COLO829 (cell line): ENCODE data around the gene EFCAB11.
A peak's percentile ranks its signal among the peaks of the same experiment; 100 is the strongest.

Experiments
- DNase-seq: peaks from one replicate; pipeline ENCODE4 v3.0.0; 2012; ENCODE audit warnings: low spot score

Gene EFCAB11

DNA sequence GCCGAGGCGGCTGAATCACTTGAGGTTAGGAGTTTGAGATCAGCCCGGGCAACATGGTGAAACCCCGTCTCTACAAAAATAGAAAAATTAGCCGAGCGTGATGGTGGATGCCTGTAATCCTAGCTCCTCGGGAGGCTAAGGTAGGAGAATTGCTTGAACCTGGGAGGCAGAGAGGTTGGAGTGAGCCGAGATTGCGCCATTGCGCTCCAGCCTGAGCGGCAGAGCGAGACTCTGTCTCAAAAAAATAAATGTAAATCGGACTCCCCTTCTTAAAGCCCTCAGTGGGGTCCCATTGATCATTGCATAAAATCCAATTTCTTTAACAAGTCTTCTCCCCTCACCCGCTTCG, 2.1 kb upstream of the EFCAB11 start:
- no peak for DNase-seq

DNA sequence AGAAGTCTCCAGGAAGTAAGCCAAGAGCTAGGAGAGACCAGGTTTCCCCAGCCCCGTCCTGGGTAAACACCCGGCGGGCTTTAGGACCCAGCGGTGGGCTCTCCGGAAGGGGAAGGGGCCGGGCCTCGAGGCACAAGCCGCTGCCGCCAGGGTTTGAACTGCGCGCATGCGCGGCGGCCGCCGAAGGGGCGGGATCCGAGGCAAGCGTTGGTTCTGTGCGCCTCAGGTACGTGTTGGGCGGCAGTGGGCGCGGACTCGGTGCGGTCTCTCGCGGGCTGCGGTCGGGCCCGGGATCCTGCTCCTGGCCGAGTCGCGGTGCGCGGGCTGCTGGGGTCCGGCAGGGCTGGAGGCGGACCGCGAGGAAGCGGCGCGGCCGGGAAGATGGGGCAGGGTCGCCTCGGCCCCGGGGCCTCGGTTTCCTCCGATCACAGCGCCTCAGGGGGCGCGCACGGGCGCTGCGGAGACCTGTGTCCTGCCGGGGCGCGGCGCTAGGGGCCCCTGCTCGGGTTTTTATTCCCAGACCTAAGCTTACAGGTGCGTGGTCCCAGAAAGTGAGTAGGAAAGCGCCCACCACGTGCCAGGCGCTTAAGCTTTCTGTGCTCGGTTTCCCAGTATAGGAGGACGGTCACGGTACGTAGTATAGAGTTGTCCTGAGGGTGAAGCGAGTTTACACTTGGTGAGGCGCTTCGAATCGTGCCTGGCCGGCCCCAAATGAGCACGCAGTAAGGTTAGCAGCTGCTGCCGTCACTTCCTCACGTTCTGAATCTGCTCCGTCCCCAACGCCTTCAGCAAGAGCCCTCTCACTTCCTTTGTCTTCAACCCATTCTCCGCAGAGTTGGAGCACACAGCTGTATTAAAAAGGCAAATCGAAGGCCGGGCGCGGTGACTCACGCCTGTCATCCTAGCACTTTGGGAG, 1.5 kb upstream of the EFCAB11 start, which contains the start of gene TDP1:
TDP1 (plus strand) TSS at position 183 of the 916 bp plus-strand sequence. CDS start 7,188 bp downstream, outside the sequence.
- DNase-seq: peak; percentile 98

DNA sequence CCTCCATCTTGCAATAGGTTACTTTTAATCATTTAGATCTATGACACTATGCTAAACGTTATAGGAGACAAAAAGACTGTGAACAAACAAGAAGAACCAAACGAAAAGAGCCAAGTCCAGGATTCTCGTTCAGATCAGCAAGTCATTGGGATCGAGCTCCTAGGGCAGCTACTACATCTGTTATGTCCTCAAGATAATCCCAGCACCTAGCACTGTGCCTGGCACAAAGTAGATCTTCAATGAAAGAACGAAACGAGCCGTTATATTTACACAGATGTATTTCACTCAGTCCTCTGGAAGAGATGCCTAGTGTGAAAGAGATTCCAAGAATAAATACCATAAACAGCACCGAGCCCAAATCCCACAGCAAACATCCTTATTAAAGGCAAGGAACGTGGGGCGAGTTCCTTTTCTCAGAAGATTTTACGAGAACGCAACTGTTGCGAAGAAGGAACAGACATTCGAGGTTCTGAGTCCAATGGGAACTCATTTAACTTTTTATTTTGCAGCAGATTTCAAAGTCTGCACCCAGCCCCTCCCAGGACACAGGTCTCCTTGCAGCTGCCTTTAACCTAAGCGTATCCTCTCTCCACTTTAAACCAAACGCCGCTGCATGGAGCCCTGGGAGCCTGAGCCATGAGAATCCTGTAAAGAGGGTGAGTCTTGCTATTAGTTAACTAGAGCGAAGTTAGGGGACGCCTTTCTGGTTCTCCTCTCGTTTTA, 653 bp upstream of the EFCAB11 start:
- no peak for DNase-seq

DNA sequence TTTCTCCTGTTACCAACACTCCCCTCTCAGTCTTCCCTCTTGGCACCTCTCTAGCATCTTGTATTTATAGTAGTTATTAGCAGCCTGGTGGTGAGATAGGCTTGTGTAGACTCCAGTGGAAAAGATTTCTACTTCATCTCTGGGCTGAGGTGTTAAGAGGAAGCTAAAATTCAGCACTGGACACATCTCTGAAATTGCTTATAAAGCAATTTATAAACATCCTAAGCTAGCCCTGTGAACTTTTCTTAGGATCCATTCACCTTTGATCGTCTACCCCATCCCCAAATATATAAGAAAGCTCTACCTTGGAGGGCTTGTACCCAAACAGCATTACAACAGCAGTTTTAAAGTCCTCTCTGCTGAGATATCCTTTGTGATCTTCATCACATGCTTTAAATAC, 928 bp downstream of the EFCAB11 start:
- DNase-seq: no peak

DNA sequence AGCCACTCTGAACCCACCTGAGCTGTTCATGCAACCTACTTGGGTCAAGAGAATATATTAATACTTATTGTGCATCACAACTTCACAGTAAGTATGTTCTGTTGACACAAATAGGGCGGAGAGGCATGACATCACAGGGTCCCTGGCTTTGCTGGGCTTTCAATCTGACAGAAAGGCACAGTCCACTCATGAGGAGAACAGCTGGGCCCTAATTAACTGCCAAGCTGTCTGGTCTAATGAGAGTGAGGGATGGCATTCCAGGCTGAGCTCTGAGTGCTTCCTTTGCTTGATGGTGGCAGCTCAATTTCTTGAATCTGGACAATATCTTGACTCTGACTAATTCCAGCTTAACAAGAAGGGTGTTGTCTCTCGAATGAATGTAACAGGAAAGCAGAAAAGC, 2.0 kb downstream of the EFCAB11 start:
- no peak for DNase-seq

DNA sequence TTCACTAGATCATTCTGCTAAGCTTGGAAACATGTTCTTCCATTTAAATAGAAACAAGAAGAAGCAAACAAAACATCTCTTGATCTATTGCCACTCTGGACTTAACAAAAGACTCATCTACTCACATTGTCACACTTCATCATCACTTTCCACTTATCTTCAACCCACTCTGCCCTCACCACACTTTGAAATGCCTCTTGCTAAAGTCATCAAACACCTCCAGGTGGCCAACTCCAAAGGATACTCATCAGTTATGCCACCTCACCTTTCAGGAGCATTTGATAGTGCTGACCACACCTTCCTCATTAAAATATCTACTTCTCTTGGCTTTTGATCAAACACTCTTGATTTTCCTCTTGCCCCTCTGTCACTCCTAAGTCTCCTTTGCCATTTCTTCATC, 7.2 kb downstream of the EFCAB11 start:
- no peak for DNase-seq

DNA sequence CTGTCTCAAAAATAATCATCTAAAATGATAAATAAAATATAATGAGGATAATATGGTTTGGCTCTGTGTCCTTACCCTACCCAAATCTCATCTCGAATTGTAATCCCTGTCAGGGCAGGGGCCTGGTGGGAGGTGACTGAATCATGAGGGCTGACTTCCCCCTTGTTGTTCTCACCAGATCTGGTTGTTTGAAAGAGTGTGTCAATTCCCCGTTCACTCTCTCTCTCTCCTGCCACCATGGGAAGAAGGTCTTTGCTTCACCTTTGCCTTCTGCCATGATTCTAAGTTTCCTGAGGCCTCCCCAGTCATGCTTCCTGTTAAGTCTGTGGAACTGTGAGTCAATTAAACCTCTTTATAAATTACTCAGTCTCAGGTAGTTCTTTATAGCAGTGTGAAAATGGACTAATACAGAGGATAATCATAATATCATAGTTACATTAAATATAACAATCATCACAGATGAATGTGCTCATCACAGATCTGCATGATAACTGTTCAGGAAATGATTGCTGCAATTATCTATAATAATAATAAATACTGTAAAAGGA, 12.6 kb downstream of the EFCAB11 start:
- no peak for DNase-seq

DNA sequence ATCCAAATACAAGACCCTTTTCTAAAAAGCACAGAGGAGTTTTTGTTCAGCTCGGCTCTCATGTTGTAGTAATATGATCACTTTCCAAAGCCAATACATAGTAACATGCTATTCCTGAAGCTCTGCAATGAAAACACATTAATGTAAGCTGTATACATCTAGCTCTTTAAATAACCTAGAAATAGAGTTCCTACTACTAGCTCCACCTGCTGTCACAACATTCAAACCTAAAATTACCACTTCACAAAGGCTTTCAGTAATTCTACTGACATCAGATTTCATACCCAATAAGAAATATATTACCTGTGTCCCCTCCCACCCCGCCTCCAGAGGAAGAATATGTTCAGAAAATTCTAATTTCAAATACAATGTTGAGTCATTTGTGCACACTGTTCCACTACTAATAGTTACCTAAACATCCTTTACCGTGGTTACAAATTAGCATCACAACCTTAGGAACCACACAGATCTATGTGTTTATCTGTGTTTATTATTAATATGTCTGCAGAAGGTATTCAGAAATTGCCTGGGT, 17.8 kb downstream of the EFCAB11 start:
- no peak for DNase-seq

DNA sequence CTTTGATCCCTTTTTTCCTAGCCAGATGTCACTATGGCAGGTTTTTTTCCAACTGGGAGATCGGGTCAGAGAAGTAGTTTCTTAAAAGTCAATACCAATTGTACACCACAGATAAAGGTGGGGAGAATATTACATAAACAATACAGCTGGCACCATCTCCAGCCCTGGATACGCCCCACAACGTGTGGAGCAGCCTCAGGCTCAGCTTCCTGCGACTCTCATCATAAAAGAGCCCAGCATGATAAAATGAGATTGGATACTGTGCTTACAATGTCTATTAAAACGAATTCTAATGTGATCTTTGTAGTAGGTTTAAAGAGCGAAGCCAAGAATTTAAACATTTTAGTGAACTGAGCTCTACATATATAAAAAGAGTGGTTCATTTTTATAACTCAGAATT, 21.5 kb downstream of the EFCAB11 start:
- no peak for DNase-seq

DNA sequence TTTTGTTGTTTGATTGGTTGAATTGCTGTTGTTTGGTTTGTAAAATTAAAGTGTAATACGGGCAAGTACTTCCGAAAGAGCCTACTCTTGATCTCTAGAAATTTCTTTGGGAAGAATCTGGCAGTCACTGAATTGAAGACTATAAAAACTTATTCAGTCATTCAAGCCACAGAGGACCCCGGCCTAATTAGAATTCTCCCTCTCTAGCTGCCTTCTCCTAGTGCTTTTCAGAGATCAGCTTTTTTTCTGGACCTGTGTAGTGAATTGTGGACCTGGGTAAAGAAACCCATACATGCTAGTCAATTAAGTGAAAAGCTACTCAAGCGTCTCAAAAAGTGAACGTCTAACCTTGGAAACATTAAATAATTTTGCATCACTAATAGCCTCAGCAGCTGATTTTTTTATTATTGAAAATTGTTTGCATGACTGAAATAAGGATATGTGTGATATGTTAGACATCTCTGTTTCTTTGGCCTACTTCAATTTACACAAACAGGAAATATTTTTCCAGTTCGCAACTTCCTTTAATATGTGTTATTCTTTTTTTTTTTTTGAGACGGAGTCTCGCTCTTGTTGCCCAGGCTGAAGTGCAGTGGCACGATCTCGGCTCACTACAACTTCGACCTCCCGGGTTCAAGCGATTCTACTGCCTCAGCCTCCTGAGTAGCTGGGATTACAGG, 27.2 kb downstream of the EFCAB11 start:
- DNase-seq: no peak

DNA sequence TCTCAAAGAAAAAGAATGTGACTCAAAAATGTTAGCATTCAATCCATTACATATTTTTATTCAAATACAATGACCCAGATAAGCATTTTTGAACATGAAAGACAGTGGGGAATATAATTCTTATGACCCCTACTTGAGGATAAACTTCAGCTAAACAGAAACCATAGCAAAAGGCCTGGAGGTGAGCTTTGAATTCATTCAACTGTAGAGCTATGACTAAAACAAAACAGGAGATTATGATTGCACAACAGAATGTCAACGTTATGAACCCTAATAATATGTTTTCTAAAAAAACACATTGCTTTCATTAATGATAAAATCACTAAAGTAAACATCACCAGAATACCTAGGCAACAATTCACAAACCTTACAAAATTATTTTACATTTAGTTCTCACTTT, 27.8 kb downstream of the EFCAB11 start:
- DNase-seq: no peak

DNA sequence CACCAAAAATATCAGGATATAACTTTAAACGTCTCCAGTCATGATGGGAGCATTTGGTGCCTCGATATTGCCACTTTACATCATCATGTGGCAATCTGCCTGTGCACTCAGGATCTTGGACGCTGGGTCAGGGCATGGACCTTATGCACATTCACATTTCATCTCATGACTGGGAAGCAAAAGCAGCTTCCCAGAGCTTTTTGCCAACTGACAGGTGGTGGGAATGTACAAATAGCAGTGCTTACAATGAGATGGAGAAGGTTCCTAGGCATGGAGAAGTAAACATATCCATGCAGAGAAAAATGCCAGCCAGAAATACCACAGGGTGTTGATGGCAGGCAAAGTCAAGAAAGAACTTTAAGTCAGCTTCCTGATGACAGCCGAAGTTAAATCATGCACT, 30.3 kb downstream of the EFCAB11 start:
- no peak for DNase-seq

DNA sequence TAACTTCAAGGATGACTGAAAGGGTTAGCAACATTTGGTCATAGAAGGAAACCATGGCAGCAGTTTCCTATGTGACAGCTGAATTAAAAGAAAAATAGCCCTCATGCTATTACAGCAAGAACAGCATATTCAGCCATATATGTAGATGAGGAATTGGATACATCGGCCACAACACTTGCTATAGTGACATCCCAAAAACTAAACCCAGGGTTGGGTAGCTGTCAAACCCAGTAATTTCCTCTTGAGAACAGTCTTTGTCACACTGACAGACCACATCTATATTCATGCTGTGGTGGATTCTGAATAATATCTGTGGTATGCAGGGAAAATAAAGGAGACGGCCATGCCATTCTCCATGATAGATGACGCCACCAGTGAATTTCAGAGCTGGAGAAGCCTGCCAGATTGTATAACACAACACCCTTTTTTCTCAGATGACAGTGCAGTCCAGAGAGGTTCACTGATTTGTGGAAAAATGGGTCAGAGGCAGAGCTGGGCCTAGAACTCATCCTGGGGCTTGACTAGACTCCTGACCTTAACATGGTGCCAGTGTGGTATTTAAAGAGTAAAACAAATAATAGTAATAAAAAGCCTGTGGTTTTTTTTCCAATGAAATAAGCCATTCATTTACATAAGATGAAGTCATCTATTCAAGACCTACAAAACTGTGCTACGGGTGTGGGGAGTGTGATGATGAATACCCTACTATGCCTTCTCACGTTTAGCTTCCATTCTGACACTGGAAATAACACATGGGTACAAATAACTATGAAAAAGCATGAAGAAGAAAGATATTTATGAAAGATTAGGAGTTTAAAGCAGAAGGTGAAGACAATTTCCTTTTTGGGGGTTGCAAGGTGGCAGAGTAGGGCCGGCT, 32.3 kb downstream of the EFCAB11 start:
- peak; percentile 57 for DNase-seq

DNA sequence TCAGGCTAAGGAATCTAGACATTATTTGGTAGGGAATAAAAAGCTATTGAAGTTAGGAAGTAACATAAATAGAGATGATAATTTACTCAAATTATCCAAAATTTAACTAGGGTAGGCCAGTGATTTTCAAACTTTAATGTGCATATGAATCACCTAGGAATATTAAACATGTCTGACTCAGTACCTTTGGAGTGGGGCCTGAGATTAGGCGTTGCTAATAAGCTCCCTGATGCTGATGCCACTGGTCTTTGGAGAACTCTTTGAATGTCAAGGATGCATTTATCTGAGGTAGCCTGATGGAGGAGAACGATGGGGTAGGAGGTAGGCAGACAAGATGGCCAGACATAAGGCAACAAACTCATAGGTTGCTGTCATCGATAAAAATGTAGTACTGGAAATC, 33.2 kb downstream of the EFCAB11 start:
- DNase-seq: no peak

DNA sequence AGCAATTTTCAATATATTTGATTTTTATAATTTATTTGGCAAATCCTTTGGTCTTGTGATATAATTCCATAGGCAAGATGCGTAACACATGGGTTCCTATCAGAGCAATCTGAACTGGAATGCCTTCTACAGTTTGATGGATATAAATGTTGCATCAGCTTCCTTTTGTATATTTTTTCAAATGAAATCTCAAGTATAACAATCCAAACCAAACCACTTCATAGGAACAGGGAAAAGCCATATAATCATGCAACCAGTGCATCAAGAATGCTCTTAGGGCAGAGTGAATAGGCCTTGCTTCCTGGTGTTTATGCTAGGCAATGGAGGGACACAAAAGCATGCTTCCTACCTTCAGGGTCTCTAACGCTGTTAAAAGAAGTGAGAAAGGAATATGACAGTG, 34.5 kb downstream of the EFCAB11 start:
- DNase-seq: no peak

DNA sequence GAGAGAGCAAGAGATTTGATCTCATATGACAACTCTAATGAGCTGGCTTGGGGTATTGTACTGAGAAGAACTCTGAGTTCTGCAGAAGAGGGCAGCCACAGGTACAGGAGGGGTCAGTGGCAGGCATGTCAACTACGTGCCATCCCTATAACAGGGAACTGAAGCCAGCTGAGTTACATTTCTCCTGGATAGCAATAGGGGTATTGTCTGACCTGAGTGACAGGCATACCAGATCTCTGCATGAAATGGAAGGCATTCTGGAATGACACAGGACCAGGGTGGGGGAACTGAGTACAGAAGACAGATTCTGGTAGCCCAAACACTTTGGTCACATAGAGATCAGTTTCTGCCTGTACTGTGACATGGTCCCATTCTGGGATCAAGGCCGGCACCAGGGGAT, 35.8 kb downstream of the EFCAB11 start:
- DNase-seq: no peak

DNA sequence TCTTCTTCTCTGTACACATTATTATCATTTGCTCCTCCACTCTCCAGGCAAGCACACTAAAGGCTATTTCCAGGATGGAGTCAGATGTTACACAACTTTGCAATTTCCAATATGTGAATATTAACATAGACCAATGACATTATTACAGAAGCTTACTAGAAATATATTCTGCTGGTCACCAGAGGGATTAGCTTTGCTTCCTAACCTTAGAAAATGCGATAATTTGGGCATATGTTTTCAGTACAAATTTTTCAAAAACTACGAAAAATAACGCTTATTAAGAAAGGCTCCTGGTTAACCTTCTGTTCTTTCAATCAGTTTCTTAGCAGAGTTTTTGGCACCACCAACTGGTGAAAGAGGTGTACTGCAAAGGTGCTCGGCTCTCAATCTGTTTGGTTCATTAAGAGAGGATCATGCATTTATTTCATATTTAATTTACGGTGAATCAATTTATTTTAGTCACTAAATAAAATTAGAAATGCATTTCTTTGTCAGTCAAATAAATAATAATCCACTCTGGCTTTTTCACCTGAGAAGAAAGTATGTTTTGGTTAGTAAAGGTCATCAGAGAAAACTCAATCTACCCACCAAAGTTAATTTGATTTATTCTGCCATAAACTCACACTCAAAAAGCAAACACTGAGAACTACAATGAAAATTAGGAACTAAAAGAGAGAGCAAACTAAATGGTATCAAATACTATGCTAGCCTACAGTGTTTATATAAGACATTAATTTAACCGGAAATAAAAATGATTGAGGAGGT, 39.2 kb downstream of the EFCAB11 start:
- peak; percentile 53 for DNase-seq

DNA sequence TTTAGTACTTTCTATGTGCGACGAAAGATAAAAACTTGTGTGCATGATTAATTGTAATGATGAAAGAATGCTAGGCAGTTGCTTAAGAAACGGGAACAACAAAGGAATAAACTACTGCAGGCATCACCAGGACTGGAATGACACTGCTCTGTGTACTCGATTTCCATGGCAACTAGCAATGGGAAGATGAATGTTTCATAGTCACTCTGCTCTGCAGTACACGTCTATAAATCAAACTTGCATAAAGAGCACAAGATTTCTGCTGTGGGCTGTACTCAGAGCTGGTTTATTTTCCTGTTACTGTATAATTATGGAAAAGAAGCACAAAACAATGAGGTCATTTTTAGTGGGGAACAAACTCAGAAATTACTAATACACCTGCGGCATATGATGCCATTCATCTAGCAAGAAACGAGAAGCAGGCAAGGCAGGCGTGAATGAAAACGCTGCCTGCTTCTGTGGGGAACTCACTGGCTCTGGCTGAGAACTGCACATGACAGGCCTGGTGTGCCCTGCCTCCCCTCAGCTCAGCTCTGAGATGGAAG, 41.8 kb downstream of the EFCAB11 start:
- peak; percentile 64 for DNase-seq

DNA sequence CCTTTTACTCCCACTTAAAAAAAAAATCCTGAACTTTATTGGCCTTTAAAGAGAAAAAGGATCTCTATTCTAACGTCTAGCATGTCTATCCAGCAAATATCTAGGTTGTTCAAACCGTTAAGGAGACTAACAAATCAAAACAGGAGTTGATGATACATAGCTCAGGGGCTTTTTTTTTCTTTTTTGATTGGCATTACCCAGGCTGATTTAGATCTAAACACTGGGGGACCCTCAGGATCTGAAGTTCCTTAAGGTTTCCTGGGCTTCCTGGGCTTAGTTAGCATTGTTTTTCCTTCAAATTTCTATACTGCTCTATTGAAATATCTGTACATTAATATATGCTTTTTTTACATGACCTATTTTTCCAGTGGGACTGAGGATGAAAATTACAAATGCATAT, 42.3 kb downstream of the EFCAB11 start:
- no peak for DNase-seq
